Measurements from ENCODE around the gene TPI1.

GRCh38 chr12:6832125-6832524 is 35.2 kb upstream of the TPI1 start:
- TF ChIP-seq CTCF (conservative IDR thresholded peaks at IDR 0.05; ENCODE audit: low read depth, low read length) (no peak), EZH2 (IDR thresholded peaks at IDR 0.05; ENCODE audit: low read length, unreplicated experiment) (no peak), EZH2phosphoT487 (IDR thresholded peaks at IDR 0.05; ENCODE audit: borderline replicate concordance, low read length) (no peak)
